Posterior cingulate gyrus (tissue), 11 donors: ENCODE results near the gene PRR15.

Experiments
- DNase-seq, 10 donors: peaks; one replicate each; pipeline versions ENCODE4 v3.0.0 to v3.0.0-alpha.2; 2020 to 2021; ENCODE audit warnings: mixed read lengths in 3 of 10
- intact Hi-C: fragments of 100-400 bp; cut with DNase I; formaldehyde crosslinking; loops from one replicate; pipeline ENCODE4 v1.15.1; 2023

The PRR15 gene

DNA sequence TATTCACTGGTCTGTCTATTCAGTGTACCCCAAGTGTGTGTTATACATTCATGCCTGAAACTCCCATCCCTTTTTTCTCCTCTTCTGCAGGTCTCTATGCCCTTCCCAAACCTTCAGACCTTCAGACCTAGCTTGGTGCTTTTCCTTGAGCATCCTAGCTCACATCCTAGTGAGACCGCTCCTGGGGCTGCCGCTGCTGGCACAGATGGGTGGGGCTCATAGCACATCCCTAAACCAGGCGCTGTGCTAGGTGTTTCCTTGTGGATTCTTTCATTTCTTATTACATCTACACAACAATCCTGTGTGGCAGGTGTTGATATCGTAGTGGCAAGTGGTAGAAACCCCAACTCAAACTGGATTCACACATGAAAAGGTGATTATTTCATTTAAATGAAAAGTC lies 43.2 kb downstream of the PRR15 start:
- DNase-seq: no peak
- intact Hi-C loops: no loop called here

DNA sequence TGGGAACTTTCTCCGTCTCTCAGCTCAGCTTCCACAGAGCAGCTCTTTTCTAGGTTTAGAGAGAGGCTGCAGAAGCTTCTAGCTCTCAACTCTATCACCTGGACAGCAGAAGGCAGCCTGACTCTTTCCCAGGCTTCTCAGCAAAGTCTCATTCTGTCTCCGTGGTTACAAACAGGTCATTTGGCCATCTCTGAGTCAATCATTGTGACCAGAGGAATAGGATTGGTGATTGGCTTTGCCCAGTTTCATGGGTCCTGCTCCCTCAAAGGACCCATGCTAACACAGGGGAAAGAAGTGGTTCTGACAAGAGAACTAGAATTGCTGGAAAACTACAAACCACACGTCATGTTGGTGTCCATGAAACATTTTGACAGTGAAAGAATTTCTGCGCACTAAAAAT lies 43.6 kb downstream of the PRR15 start:
- DNase-seq: no peak
- intact Hi-C loops: no loop called here

DNA sequence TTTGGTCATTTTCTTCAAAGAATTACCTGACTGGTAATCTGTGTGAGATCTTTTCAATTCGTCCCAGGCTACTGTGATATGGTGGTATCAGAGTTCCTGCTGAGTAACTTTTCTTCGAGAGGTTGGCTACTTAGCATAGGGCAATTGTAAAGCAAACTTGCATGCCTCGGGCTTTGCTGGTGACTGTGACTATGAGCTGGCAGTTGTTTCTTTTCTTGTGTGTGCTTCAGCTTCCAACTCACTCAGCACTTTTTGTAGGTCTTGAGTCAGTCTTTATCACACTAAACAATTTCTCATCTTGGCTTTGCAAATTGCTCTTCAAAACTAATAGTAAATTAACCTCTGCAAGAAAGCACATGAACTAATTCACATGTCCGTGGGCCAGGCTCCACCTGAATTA lies 44.3 kb downstream of the PRR15 start:
- no peak for DNase-seq
- intact Hi-C loops: no loop called here

DNA sequence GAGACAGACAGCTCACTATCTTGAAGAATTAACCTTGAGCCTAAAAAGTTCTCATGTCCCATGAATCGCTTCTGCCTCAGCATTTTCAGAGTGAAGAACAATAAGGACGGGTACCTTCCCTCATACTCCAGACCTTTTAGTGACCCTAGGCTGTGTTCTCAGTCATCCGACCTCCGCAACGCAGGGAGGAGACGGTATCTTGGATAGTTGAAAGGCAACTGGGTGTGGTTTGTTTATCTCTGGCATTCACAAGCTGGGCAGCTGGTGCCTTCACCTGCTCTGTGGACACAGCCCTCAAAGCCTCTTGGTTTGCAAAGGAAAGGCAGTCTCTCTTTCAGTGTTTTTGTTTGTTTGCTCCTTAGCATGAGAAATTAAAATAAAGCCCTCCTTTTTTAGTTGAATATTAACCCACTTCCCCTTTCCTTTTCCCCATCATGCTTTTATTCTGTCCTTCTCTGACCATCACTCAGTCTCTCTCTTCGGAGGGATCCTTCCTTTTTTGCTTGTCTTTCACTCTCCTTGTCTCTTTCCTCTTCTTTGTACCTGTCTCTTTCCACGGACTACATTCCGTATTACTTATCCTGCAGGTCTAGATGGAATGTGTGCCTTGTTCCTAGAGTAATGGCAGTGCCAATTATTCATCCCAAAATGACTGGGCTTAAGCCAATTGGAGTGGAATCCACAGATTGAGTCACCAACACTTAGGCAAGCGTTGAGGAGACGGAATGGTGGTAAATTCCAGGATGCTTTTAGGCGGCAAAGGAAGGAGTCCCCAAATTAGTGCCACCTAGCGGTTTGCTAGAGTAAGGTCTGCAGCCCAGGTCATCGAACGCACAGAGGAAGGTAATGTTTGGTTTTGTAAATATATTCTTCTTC lies 45.8 kb downstream of the PRR15 start:
- DNase-seq: peak in 1 of 10 donors; percentile 14

DNA sequence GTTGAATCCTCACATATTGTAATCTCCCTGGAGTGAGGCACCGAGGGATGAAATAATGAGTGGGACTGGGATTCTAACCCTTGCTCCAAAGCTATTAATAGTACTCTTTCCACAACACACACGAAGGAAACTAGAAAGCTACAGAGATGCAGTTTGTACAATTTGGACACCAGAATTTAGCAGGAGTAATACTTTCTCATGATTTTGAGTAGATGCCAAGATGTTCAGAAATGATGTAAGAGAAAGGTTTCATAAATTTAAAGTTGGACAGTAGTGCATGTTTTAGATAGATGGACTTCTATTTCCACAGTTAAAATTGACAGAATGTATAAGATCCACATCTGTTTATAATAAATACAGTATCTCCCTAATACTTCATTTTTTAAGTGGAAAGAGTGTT lies 46.5 kb downstream of the PRR15 start:
- no peak for DNase-seq
- intact Hi-C loops: no loop called here

More for the DNA sequence above, 45.8 kb downstream of the PRR15 start:
- intact Hi-C loops: no loop called here

DNA sequence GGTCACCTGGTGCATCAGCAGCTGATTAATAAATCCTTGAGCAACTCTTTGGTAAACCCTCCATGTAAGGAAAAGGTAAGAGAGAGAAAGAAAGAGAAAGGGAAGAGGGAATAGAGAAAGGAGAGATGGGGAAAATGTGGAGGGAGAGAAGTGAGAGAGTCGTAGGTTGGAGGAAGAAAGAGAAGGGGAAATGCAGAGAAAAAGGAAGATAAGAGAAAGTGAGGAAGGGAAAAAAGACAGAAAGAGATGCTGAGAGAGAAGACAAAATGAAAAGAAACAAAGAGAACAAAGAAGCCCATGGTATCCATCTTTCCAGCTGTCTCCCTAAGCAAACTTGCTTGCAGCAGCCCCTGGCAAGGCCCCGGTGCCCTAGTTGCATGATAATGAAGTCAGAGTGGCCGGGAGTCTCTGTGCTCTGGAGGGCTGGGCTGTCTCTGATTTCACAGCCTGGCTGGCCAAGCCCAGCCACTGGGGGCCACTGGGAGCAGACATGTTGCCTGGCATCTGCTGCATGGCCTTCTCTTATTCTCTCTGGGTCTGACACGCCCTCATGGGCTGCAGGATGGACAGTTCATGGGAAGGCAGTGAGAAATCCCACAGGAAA lies 48.4 kb downstream of the PRR15 start:
- intact Hi-C loops: no loop called here
- DNase-seq: no peak

DNA sequence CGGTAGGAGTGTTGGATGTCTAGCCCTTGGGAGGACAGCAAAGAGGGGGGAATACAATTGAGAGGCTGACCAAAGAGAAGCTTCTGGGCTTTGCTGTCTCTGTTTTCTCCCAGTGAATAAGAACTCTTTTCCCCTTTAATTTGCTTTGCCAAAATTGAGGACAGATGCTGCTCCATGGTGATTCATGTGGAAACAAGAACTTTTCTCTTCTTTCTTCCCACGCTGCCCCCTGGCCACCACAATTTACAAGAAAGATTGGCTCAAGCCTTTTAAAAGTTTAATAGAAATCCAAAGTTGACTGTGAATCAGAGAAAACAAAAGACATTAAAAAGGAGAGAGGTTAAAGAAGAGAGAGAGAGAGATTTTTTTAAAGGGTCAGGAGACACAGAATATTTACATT lies 49.0 kb downstream of the PRR15 start:
- DNase-seq: no peak
- intact Hi-C loops: no loop called here

DNA sequence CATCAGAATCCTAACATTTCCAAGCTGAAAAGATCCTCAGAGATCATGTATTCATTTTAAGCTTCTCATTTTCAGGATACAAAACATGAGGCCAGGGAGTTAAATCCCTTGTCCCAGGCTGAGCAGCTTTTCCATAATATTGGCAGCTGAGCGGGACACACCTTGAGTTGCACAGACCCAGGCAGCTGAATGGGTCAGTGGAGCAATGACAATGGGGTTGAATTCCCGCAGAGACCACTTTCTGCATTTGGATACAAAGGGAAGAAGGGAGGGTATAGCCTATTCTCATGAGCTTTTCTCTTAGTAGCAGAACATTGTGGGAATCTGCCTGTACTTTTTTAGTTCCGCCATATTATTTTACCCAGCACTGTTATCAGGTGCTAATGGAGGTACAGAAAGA lies 49.5 kb downstream of the PRR15 start:
- DNase-seq: no peak
- intact Hi-C loops: no loop called here

DNA sequence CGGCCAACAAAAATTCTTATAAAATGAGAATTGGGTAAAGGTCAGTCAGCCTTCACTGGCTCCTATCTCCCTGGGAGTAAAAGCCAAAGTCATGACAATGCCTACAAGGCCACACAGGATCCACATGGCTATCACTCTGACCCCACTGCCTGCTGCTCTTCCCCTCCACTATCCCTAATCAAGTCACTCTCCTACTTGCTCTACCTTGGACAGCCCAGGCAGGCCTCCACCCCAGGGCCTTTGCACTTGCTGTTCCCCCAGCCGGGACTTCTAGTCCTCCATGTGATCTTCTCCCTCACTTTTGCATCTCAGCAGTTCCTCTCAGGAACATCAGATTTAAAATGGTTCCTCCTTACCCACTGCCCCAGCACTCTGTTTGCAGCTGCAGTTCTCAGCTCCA lies 50.6 kb downstream of the PRR15 start:
- DNase-seq: no peak
- intact Hi-C loops: no loop called here
